PC-9 (cell line): ENCODE measurements around the gene ZNF80. TPM values are rescaled to one million over a fixed set of nuclear protein-coding genes. Genes with fewer than 3 reads are reported as not detected.
"Not testable (repeated sequence)": the region's sequence is repeated elsewhere in the genome, so short reads cannot be mapped to it uniquely, and the experiment has no call there.

ENCODE experiments used
- Bru-seq: library from RNA; stranded (reverse); fragments of 400-500 nt; gene quantifications from one replicate; lab custom pipeline; 2021; lab: Mats Ljungman, UMichigan
- BruChase-seq, 2 experiments: library from RNA; stranded (reverse); fragments of 400-500 nt; gene quantifications; one replicate each; lab custom pipeline; 2021; lab: Mats Ljungman, UMichigan
- BruUV-seq: library from RNA; stranded (reverse); fragments of 400-500 nt; replicated peaks from 2 replicates; lab custom pipeline; 2021; lab: Mats Ljungman, UMichigan
- CTCF ChIA-PET: fragments of 300-600 bp; sonication (Branson Sonifier 250); formaldehyde crosslinking; loops from one replicate; lab custom pipeline; 2022; ENCODE audit warnings: antibody characterized with exemption; lab: Charles Lee
- POLR2A ChIA-PET: fragments of 300-600 bp; sonication (Branson Sonifier 250); formaldehyde crosslinking; loops from one replicate; lab custom pipeline; 2022; ENCODE audit warnings: antibody characterized with exemption; ENCODE audit not compliant: unreplicated experiment; lab: Charles Lee
- DNase-seq, 2 experiments: peaks; one replicate each; pipeline versions ENCODE4 v3.0.0 to v3.0.0-alpha.2; 2015 to 2022; ENCODE audit warnings: mixed read lengths in 1 of 2
- H2AFZ ChIP-seq: fragments of 200-600 bp; sonication (generic); 2 replicates; pipeline ENCODE4 v1.8.1; 2017; ENCODE audit warnings: antibody characterized with exemption
- H3F3A ChIP-seq: fragments of 200-600 bp; sonication (generic); 2 replicates; pipeline ENCODE4 v1.8.1; 2017; ENCODE audit warnings: antibody characterized with exemption, mild to moderate bottlenecking, low read depth; ENCODE audit not compliant: insufficient read depth
- H3K27ac ChIP-seq: fragments of 200-600 bp; sonication (generic); 2 replicates; pipeline ENCODE4 v1.6.1; 2016; ENCODE audit warnings: mixed run types
- H3K27me3 ChIP-seq: fragments of 200-600 bp; sonication (generic); 2 replicates; pipeline ENCODE4 v1.6.1; 2016; ENCODE audit warnings: low read depth, mixed run types; ENCODE audit not compliant: insufficient read depth
- H3K36me3 ChIP-seq: fragments of 200-600 bp; sonication (generic); 2 replicates; pipeline ENCODE4 v1.6.1; 2016; ENCODE audit warnings: low read depth, mixed run types
- H3K4me1 ChIP-seq: fragments of 200-600 bp; sonication (generic); replicated peaks from 2 replicates; pipeline ENCODE4 v1.6.1; 2016; ENCODE audit warnings: mixed run types; ENCODE audit not compliant: insufficient read depth
- H3K4me2 ChIP-seq: fragments of 200-600 bp; sonication (generic); 2 replicates; pipeline ENCODE4 v1.6.1; 2017; ENCODE audit warnings: mixed run types
- H3K4me3 ChIP-seq: fragments of 200-600 bp; sonication (generic); 2 replicates; pipeline ENCODE4 v1.6.1; 2016; ENCODE audit warnings: mixed run types
- H3K79me2 ChIP-seq: fragments of 200-600 bp; sonication (generic); 2 replicates; pipeline ENCODE4 v1.6.1; 2017; ENCODE audit warnings: low read depth, mixed run types
- H3K9me2 ChIP-seq: fragments of 200-600 bp; sonication (generic); 2 replicates; pipeline ENCODE4 v1.8.1; 2017; ENCODE audit warnings: mild to moderate bottlenecking; ENCODE audit not compliant: insufficient read depth
- H3K9me3 ChIP-seq: fragments of 200-600 bp; sonication (generic); 2 replicates; pipeline ENCODE4 v1.8.1; 2016; ENCODE audit warnings: low read depth; ENCODE audit not compliant: insufficient read depth
- H4K20me1 ChIP-seq: fragments of 200-600 bp; sonication (generic); 2 replicates; pipeline ENCODE4 v1.8.1; 2017; ENCODE audit not compliant: insufficient read depth
- CTCF ChIP-seq: fragments of 200-600 bp; sonication (generic); conservative IDR thresholded peaks from 2 replicates; pipeline ENCODE4 v1.6.1; 2017; ENCODE audit warnings: mixed run types, antibody characterized with exemption, mild to moderate bottlenecking, moderate library complexity
- EZH2 ChIP-seq: fragments of 200-600 bp; sonication (generic); IDR thresholded peaks from 2 replicates; pipeline ENCODE4 v1.8.0; 2017; ENCODE audit warnings: antibody characterized with exemption, low read depth
- intact Hi-C: fragments of 100-400 bp; cut with micrococcal nuclease; formaldehyde crosslinking; loops from one replicate; pipeline ENCODE4 v1.10.0; 2022; ENCODE audit not compliant: unreplicated experiment
- long read RNA-seq: library from polyadenylated mRNA; stranded (forward); transcript quantifications from one replicate; pipeline ENCODE4 v2.0.0, GENCODE V29; 2022
- total RNA-seq: library from RNA; stranded (reverse); gene quantifications from 2 replicates; pipeline ENCODE4 v1.2.3, GENCODE V29; 2021

ZNF80 gene
- total RNA-seq (not detected in 2 replicates), Bru-seq, nascent RNA (not detected), BruChase-seq, experiment 1, labeled RNA remaining after a 2-hour chase (percentile 24 among the genes with signal in this experiment), BruChase-seq, experiment 2, labeled RNA remaining after a 6-hour chase (percentile 23 among the genes with signal in this experiment)
- long read RNA-seq = 0 reads

- POLR2A ChIA-PET = interaction anchor here (0.6 kb wide), 1 partner anchor 1611 kb away, joined by 6 read pairs; no protein-coding TSS in a partner anchor
- H3K79me2 ChIP-seq, H3K4me1 ChIP-seq, CTCF ChIA-PET, H3K4me2 ChIP-seq, H3F3A ChIP-seq, intact Hi-C loops, BruUV-seq, H3K27me3 ChIP-seq, H2AFZ ChIP-seq, H3K9me3 ChIP-seq, H3K9me2 ChIP-seq, DNase-seq, H4K20me1 ChIP-seq, H3K36me3 ChIP-seq, H3K4me3 ChIP-seq, H3K27ac ChIP-seq: not testable (repeated sequence)
These were observed at the start of gene ZNF80 for GRCh38 chr3:114237478-114237877. TSS of gene ZNF80 (minus strand) at chr3:114237578. CDS start at chr3:114237074, 504 bp downstream.

GRCh38 chr3:114286266-114286665 is 48.9 kb upstream of the ZNF80 start:
- H3K36me3 ChIP-seq = no peaks in the 10 kb centered on the region
- no peak overlapping the region for H2AFZ ChIP-seq
- CTCF ChIA-PET = interaction anchor here (0.6 kb wide), 1 partner anchor 448 kb away, joined by 7 read pairs; no protein-coding TSS in a partner anchor
- H3K4me1 ChIP-seq = no peaks in the 10 kb centered on the region
- H3K9me3 ChIP-seq = no peaks in the 10 kb centered on the region
- no peaks in the 10 kb centered on the region for H3K27me3 ChIP-seq
- no peak overlapping the region for H3K4me3 ChIP-seq
- no peaks in the 10 kb centered on the region for H3K79me2 ChIP-seq
- H4K20me1 ChIP-seq = no peaks in the 10 kb centered on the region
- BruUV-seq = no TSS peak
- intact Hi-C loops = no loop called here
- no peak overlapping the region for H3K27ac ChIP-seq
- H3K9me2 ChIP-seq = no peaks in the 10 kb centered on the region; the same call in 1 of the 2 replicates
- no peaks in the 10 kb centered on the region for H3F3A ChIP-seq
- POLR2A ChIA-PET = no interaction called here
- no peak for DNase-seq
- H3K4me2 ChIP-seq = no peak overlapping the region
- TF ChIP-seq CTCF (no peak), EZH2 (no peak)

GRCh38 chr3:114285648-114286230 is 48.4 kb upstream of the ZNF80 start:
- ChIA-PET CTCF (no interaction called here), POLR2A (no interaction called here)
- H3K27me3 ChIP-seq = no peaks in the 10 kb centered on the region
- no peak overlapping the region for H3K4me3 ChIP-seq
- TF ChIP-seq EZH2 (no peak), CTCF (no peak)
- H3K9me2 ChIP-seq = no peaks in the 10 kb centered on the region; the same call in 1 of the 2 replicates
- DNase-seq = no peak
- H3K4me1 ChIP-seq = no peaks in the 10 kb centered on the region
- H3K9me3 ChIP-seq = no peaks in the 10 kb centered on the region
- H3F3A ChIP-seq = no peaks in the 10 kb centered on the region
- H3K79me2 ChIP-seq = no peaks in the 10 kb centered on the region
- no peak overlapping the region for H3K27ac ChIP-seq
- H2AFZ ChIP-seq = no peak overlapping the region
- H3K36me3 ChIP-seq = no peaks in the 10 kb centered on the region
- intact Hi-C loops = no loop called here
- no peak overlapping the region for H3K4me2 ChIP-seq
- H4K20me1 ChIP-seq = no peaks in the 10 kb centered on the region
- BruUV-seq = no TSS peak
